GM21723 (cell line): ENCODE results near the gene SFTPB.
"Not testable (repeated sequence)": the region's sequence is repeated elsewhere in the genome, so short reads cannot be mapped to it uniquely, and the experiment has no call there.

Experiments
- ATAC-seq: cut with Tn5 transposase; IDR thresholded peaks from one replicate; pipeline ENCODE4 v1.9.1; 2021; ENCODE audit warnings: mild to moderate bottlenecking, moderate library complexity; ENCODE audit not compliant: unreplicated experiment

Gene SFTPB

GRCh38 chr2:85678377-85678776, 10.4 kb upstream of the SFTPB start:
- no peak for ATAC-seq

- no peak for ATAC-seq
These were observed 8.0 kb upstream of the SFTPB start for GRCh38 chr2:85675866-85676548.

GRCh38 chr2:85675427-85675826, 7.4 kb upstream of the SFTPB start:
- no peak for ATAC-seq

- ATAC-seq: no peak
These were observed 6.4 kb upstream of the SFTPB start for GRCh38 chr2:85674417-85674816.

- no peak for ATAC-seq
These were observed 5.8 kb upstream of the SFTPB start for GRCh38 chr2:85673716-85674375.

- ATAC-seq: no peak
These were observed 4.5 kb upstream of the SFTPB start for GRCh38 chr2:85672456-85672855.

- ATAC-seq: not testable (repeated sequence)
These were observed 2.4 kb upstream of the SFTPB start for GRCh38 chr2:85670416-85670815.

- ATAC-seq: peak; percentile 82
These were observed 1.6 kb upstream of the SFTPB start for GRCh38 chr2:85669549-85669948.

- no peak for ATAC-seq
These were observed 801 bp upstream of the SFTPB start for GRCh38 chr2:85668857-85669142.

- no peak for ATAC-seq
These were observed 414 bp downstream of the SFTPB start for GRCh38 chr2:85667561-85668008.

- no peak for ATAC-seq
These were observed 1.3 kb downstream of the SFTPB start for GRCh38 chr2:85666435-85667316.

- ATAC-seq: no peak
These were observed 2.0 kb downstream of the SFTPB start for GRCh38 chr2:85666016-85666415.

- ATAC-seq: no peak
These were observed 2.6 kb downstream of the SFTPB start for GRCh38 chr2:85665264-85665937.

- ATAC-seq: no peak
These were observed 4.1 kb downstream of the SFTPB start for GRCh38 chr2:85663594-85664565.

- ATAC-seq: no peak
These were observed 5.0 kb downstream of the SFTPB start for GRCh38 chr2:85662899-85663593.

- ATAC-seq: no peak
These were observed 6.7 kb downstream of the SFTPB start for GRCh38 chr2:85661139-85661858.

GRCh38 chr2:85660725-85661124, 7.3 kb downstream of the SFTPB start:
- ATAC-seq: no peak

- not testable (repeated sequence) for ATAC-seq
These were observed 7.7 kb downstream of the SFTPB start for GRCh38 chr2:85660301-85660700.
